ENCODE data around the gene ESR1.

DNA sequence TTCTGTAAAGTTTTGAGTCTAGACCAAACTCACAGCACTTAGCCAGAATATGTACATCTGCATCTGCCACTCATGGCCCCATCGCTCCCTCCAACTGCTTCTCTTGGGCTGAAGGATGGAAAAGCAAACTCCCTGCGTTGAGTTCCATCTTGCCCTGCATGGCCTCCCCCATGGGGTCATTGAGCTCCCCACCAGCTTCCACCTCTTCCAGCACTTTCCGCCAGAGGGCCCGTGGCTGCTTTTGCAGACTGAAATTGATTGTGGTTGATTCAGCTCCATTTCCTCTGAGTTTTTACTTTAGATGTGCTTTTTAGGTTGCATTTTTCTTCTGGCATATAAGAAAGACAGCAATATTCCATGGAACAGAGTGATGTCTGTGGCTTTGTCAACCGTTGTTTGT is 263.1 kb downstream of the ESR1 start:
- TF ChIP-seq, protein P1, sequence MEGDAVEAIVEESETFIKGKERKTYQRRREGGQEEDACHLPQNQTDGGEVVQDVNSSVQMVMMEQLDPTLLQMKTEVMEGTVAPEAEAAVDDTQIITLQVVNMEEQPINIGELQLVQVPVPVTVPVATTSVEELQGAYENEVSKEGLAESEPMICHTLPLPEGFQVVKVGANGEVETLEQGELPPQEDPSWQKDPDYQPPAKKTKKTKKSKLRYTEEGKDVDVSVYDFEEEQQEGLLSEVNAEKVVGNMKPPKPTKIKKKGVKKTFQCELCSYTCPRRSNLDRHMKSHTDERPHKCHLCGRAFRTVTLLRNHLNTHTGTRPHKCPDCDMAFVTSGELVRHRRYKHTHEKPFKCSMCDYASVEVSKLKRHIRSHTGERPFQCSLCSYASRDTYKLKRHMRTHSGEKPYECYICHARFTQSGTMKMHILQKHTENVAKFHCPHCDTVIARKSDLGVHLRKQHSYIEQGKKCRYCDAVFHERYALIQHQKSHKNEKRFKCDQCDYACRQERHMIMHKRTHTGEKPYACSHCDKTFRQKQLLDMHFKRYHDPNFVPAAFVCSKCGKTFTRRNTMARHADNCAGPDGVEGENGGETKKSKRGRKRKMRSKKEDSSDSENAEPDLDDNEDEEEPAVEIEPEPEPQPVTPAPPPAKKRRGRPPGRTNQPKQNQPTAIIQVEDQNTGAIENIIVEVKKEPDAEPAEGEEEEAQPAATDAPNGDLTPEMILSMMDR (IDR thresholded peaks at IDR 0.05), result no peak
- TF ChIP-seq POLR2A (IDR thresholded peaks at IDR 0.05) (no peak), EP300 (IDR thresholded peaks at IDR 0.05) (no peak)
